Activated CD8-positive, alpha-beta memory T cell treated with anti-CD3 and anti-CD28 coated beads for 1 hour (primary cell): ENCODE data around the gene DIP2C.

ENCODE experiments used
- DNase-seq, 2 donors: peaks; one replicate each; pipeline ENCODE4 v3.0.0-alpha.2; 2020; ENCODE audit warnings: low read depth in 1 of 2; ENCODE audit errors: extremely low read depth in 1 of 2

DIP2C gene

GRCh38 chr10:583433-583832, 106.0 kb downstream of the DIP2C start:
- DNase-seq = no peak

DNA sequence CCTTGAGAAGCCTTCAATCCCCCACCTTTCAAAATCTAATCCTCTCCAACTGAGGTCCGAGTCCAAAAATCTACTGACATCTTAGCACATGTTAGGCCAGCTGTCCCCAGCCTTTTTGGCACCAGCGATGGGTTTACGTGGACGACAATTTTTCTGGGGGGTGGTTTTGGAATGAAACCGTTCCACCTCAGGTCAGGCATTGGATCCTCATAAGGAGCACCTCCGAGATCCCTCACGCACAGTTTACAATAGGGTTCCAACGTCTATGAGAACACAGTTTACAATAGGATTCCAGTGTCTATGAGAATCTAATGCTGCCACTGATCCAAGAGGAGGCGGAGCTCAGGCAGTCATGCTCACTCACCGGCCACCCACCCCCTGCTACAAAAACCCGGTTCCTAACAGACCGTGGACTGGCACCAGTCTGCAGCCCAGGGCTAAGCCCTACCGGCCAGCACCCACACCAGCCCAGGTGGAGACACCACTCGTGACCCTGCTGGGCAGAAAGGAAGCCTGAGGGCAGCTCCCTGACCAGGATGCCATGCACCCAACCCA, 107.6 kb downstream of the DIP2C start:
- DNase-seq = no peak

DNA sequence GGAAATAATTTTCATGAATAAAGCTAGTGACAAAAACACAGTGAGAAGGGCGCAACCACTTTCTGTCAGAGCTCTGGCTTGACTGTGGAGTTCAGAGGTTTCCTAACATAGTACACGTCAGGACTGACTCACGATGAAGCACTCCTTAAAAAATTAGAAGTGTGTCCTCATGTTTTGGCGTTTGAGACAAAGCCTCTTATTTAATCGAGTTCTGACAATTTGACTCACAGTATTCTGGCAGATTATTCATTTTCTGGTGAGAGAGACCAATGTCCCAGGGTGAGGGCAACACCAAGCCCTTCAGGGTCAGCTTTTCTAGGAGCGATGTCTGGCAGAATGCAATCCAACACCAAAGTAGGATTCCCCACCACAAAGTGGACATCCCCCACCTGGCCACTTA, 108.7 kb downstream of the DIP2C start:
- DNase-seq = no peak

GRCh38 chr10:576130-576465, 113.4 kb downstream of the DIP2C start:
- no peak for DNase-seq

DNA sequence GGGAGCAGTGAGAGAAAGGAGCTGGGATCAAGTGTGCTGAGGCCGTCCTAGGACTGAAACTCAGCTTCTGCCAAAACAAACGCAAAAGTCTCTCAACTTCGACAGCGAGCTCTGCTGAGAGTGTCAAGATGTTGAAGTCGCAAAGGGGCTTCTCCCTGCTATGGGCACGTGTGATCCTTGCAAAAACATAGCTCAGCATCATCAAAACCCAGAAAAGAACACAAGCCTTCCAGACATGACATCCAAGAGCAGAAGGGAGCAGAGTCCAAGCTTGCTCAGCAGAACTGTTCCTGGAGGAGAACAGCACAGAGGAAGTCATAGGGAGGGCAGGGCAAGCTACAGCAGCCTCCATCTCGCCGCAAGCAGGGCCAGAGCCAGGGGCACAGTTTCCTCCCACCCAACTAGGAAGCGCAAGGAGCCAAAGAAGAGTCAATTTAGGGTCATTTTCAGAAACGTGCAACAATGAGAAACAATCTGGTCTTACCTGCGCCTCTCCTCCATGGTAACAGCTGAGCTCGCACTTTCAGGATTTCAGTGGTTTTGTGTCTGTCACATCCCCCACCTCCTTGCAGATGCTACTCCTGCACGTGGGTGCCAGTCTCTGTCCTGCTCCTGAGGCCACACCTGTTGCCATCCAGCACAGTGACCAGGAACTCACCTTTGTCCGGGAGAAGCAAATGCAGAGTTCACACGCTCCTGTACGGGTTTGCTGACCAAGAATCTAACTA, 113.9 kb downstream of the DIP2C start:
- DNase-seq = no peak

DNA sequence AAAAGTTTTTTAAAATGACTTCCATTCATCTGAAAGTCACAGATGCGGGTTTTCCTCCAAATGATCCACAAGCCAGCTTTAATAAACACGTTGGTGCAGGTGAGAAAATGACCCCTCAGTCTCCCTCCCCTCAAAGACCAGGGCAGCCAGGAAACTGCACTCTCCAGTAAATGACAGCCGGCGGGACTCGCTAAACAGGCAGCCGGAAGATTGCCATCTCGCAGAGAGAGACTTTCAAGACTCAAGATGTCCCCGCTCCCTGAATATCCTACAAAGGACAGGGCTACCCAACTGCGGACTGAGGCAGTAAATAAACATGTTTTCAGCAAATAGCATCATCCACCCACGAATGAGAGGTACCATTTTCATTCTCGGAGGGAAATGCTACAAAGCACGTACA, 116.8 kb downstream of the DIP2C start:
- DNase-seq = no peak

DNA sequence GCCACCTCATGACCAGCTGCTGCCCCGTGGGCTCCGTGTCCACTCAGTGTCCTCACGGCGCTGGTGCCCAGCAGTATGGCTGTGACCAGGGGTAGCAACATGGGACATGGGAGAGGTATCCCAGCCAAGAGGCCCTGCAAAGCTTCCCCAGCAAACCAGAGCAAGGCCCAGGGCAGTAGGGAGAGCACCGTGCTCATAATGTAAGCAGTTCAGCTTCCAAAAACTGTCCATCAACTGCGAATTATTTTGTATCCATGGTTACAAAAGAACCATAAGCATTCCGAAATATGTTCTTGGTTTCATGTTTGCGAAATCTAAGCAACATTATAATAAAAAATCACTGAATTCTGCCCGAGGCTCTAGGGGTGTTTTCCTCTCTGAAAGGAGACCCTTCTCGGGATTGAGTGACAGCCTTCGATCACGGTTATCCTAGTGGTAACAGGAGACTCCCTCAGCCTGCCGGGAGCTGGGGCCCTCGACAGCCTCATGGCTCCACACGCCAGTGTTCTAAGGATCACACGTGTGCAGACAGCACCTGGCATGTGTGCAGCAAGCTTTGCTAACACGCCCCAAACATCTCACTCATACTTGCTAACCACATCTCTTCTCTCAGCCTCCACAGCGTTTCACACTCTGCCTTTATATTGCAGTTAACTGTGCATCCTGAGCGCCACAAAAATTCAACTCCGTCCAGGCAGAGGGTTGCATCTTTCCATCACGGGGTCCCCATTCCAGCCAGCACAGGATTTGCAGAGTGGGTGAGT, 117.6 kb downstream of the DIP2C start:
- no peak for DNase-seq

DNA sequence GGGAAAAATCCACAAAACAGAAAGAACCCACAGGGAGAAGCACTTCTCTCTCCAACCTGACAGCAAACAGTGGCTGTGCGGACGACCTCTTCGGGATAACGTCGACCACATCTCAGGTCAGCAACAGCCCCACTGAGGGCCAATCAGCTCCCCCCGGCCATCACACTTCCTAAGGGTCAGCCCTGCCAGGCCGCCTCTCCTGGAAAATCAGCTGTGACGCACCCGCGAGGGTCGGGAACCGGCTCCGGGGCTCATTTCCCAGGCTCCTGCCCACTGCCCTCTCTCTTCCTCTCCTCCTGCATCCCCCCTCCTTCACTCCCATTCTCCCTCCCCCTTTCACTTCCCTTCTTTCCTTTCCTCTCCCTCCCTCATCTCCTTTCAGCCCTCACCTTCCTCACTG, 118.3 kb downstream of the DIP2C start:
- no peak for DNase-seq

DNA sequence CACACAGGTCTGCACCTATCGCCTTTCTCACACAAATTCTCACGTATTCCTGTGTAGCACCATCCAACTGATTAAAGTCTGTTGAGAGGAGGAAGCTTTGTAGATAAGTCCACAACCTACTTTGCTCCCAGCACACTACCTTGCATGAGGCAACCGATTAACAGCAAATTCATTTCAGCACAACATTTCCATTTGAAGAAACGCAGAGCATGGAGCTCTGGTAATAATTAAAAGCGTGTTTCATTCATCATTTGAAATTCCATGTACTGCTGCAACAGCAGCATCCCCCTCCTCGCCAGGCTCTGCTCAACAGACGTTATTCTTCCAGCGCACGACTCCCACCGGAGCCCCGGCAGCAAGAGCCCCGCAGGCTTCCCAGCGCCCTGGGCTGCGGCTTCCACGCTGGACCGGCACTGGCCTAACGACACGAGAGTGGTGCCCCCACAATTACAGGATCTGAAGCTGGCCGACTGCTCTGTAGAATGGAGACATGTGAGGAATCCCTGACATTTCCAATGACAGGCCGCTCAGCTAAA, 118.8 kb downstream of the DIP2C start:
- no peak for DNase-seq

GRCh38 chr10:569961-570627, 119.4 kb downstream of the DIP2C start:
- DNase-seq = no peak

GRCh38 chr10:568848-569247, 120.6 kb downstream of the DIP2C start:
- DNase-seq = no peak

DNA sequence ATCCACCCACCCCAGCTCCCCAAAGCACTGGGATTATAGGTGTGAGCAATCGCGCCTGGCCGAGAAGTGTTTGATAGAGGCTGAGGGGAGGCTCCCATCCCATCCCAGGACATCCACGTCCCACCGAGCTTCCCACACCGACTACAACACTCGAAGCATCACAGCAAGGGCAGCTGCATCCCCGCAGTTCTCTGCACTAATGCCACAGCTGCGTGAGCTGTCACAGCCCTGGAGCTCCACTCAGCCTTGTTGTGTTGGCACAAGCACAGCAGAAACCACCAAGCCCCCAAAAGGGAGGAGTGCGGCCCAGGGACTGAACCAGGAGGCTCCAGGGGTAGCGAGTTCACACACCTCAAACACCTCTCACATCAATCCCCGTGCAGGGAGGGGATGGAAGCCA, 121.6 kb downstream of the DIP2C start:
- DNase-seq = no peak

- DNase-seq = no peak
These were observed 123.1 kb downstream of the DIP2C start for GRCh38 chr10:566241-566885.

DNA sequence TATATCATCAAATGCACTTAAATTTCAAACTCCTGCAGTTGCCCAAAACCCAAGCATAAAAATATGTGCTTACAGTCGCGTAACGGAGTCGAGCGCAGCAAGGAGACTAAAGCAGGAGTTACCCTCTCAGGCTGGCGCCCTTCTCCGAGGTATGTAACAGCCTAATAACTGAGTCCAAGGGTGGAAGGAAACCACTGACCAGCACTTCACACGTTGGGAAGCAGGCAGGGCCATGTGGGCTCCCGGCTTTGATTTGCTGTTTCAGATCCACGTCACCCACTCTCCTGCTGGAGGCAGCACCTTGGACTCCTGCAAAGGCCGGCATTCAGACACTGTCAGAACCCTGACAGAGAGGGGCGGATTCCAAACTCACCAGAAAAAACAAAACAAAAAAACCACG, 123.8 kb downstream of the DIP2C start:
- no peak for DNase-seq

DNA sequence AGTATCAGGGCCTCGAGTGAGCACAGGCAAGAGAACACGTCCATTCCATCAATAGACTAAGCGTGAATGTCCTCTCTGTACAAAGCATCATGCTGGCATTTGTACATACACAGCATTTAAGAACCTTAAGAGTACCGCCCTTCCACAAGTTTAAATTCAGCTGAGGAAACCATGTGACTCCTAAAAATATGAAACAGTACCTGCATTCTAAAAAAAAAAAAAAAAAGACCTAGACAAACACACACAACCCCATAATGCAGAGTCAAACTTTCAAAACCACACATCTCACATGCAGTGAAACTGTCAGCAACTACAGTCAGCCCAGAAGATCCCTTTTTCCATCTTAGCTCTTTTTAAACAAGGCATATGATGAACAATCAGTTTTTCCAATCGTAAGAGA, 124.3 kb downstream of the DIP2C start:
- no peak for DNase-seq

DNA sequence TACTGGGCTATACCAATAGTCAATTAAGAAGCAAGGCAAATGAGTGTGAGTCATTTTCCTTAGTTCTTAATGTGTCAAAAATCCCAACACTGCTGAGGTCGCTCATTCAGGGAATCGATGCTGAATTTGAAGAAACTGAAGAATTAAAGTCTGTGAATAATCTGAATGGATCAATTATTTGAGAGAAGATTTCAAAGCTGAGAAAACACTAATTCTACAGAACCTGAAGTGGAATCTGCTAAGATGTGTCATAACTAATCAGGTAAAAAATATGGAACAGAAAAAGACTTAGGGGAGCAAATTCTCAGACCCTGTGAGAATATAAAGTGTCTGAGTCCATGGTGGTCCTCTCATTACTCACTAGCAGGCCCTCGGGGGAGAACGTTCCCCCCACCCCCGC, 125.6 kb downstream of the DIP2C start:
- DNase-seq = no peak

GRCh38 chr10:562142-562541, 127.3 kb downstream of the DIP2C start:
- DNase-seq = no peak

DNA sequence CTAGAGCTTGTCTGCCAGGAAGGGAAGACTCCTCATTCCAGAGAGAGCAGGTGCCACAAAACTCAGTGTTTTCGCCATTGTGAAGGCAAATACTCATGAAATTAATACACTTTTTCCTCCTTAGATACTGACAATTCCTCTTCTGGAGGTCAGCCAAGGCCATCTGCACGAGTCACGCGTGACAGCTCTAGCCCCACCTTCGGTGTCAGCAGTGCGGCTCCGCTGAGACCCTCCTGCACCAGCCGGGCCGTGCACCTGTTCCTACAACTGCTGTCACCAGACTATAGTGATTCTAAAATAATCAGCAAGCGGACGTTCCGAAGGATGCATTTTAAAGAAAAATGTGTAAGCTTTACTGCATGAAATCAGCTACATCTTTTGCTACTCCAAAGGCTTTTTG, 127.7 kb downstream of the DIP2C start:
- no peak for DNase-seq

DNA sequence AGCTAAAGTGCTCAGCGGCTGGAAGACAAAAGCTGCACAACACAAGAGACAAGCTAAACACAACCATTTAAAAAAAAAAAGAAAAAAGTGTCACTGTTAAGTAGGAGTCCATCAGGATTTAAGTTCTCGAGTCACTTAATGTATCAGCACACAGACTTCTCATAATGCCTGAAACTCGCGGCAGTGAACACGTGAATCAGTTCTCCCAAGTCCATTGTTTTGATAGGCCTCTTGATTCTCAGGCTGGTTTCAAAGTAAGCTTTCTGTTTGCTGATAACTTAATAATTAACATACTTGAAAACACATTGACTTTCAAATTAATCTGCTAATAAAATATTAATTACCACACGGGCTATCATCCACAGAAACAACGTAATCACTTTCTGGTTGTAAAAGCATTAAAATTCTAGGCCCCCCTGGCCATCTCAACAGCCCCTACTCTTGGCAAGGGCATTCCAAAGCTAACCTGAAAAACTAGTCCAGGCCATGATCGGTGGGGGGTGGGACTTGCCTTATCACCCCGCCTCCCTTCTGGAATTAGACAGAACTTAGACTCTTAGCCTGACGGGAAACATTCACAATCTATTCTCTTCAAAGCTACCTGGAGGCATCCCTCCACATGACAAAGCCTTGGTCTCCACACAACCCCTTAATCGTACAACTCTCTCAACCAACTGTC, 129.0 kb downstream of the DIP2C start:
- no peak for DNase-seq

- no peak for DNase-seq
These were observed 129.8 kb downstream of the DIP2C start for GRCh38 chr10:559767-560047.
